Parathyroid adenoma (tissue), 2 donors: ENCODE results near the gene PCDH9.

Experiments used
- H2AFZ ChIP-seq: fragments of 300-600 bp; sonication (generic); one replicate; pipeline ENCODE4 v1.7.0; 2017; ENCODE audit warnings: antibody characterized with exemption, mild to moderate bottlenecking
- H3K27ac ChIP-seq: fragments of 300-600 bp; sonication (generic); one replicate; pipeline ENCODE4 v1.7.0; 2017
- H3K27me3 ChIP-seq: fragments of 300-600 bp; sonication (generic); one replicate; pipeline ENCODE4 v1.7.0; 2017; ENCODE audit warnings: low read length; ENCODE audit not compliant: control insufficient read depth, insufficient read depth
- H3K36me3 ChIP-seq: fragments of 300-600 bp; sonication (generic); one replicate; pipeline ENCODE4 v1.7.0; 2017; ENCODE audit warnings: low read length; ENCODE audit not compliant: control insufficient read depth, insufficient read depth
- H3K4me1 ChIP-seq: fragments of 300-600 bp; sonication (generic); one replicate; pipeline ENCODE4 v1.7.0; 2017; ENCODE audit warnings: control low read depth
- H3K4me2 ChIP-seq: fragments of 300-600 bp; sonication (generic); one replicate; pipeline ENCODE4 v1.7.0; 2017; ENCODE audit warnings: low read length
- H3K4me3 ChIP-seq: fragments of 300-600 bp; sonication (generic); one replicate; pipeline ENCODE4 v1.7.0; 2017; ENCODE audit warnings: low read depth, low read length
- H3K79me2 ChIP-seq: fragments of 300-600 bp; sonication (generic); one replicate; pipeline ENCODE4 v1.7.0; 2017; ENCODE audit warnings: control low read depth
- H3K9ac ChIP-seq: fragments of 300-600 bp; sonication (generic); one replicate; pipeline ENCODE4 v1.7.0; 2017; ENCODE audit warnings: mild to moderate bottlenecking
- H3K9me3 ChIP-seq: fragments of 300-600 bp; sonication (generic); one replicate; pipeline ENCODE4 v1.7.0; 2017; ENCODE audit warnings: low read length; ENCODE audit not compliant: control insufficient read depth
- CTCF ChIP-seq: fragments of 300-600 bp; sonication (generic); IDR thresholded peaks from one replicate; pipeline ENCODE4 v1.7.0; 2017; ENCODE audit warnings: antibody characterized with exemption, mild to moderate bottlenecking
- donor health status: primary hyperparathyroidism.

The PCDH9 gene

GRCh38 chr13:66560189-66560588 is 669.9 kb downstream of the PCDH9 start:
- Histone ChIP-seq H3K4me1 (no peaks in the 10 kb centered on the region), H3K79me2 (no peaks in the 10 kb centered on the region), H2AFZ (no peak overlapping the region), H3K4me3 (no peak overlapping the region), H3K36me3 (no peaks in the 10 kb centered on the region), H3K27me3 (no peaks in the 10 kb centered on the region), H3K27ac (no peak overlapping the region), H3K4me2 (no peak overlapping the region), H3K9me3 (no peaks in the 10 kb centered on the region), H3K9ac (no peak overlapping the region)
- TF ChIP-seq CTCF: no peak

DNA sequence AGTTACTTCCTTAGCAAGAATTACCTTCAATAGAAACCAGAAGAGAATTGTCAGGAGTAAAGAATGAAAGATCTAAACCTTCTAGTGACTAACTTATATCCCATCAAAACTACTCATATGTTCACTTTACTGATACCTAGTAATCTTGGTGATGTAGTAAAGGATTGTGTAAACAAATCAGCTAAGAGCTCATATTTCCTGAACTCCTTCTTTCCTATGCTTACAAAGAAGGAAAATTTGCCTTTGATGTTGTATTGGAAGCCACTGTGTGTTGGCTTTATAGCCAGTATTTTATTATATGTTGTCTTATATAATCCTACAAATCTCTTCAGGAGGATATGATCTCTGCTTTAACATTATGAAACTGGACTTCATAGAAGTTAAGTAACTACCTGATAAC is 671.0 kb downstream of the PCDH9 start:
- no peak overlapping the region for H2AFZ ChIP-seq
- no peak overlapping the region for H3K4me3 ChIP-seq
- TF ChIP-seq CTCF: no peak
- H3K9me3 ChIP-seq: no peaks in the 10 kb centered on the region
- H3K27ac ChIP-seq: no peak overlapping the region
- no peak overlapping the region for H3K9ac ChIP-seq
- H3K27me3 ChIP-seq: no peaks in the 10 kb centered on the region
- H3K4me1 ChIP-seq: no peaks in the 10 kb centered on the region
- H3K36me3 ChIP-seq: no peaks in the 10 kb centered on the region
- no peaks in the 10 kb centered on the region for H3K79me2 ChIP-seq
- no peak overlapping the region for H3K4me2 ChIP-seq

- H3K79me2 ChIP-seq: no peaks in the 10 kb centered on the region
Observed at GRCh38 chr13:66558506-66558905, 671.6 kb downstream of the PCDH9 start.

GRCh38 chr13:66557357-66557756 is 672.8 kb downstream of the PCDH9 start:
- no peak overlapping the region for H3K27ac ChIP-seq
- H3K9ac ChIP-seq: no peak overlapping the region
- no peaks in the 10 kb centered on the region for H3K79me2 ChIP-seq
- no peak overlapping the region for H2AFZ ChIP-seq
- no peaks in the 10 kb centered on the region for H3K36me3 ChIP-seq
- H3K4me3 ChIP-seq: no peak overlapping the region
- no peak for TF ChIP-seq CTCF
- H3K4me2 ChIP-seq: no peak overlapping the region
- no peaks in the 10 kb centered on the region for H3K27me3 ChIP-seq
- H3K9me3 ChIP-seq: no peaks in the 10 kb centered on the region
- no peaks in the 10 kb centered on the region for H3K4me1 ChIP-seq

More at GRCh38 chr13:66558506-66558905, 671.6 kb downstream of the PCDH9 start:
- H3K4me3 ChIP-seq: no peak overlapping the region
- no peaks in the 10 kb centered on the region for H3K4me1 ChIP-seq
- no peak overlapping the region for H3K27ac ChIP-seq
- no peaks in the 10 kb centered on the region for H3K27me3 ChIP-seq
- no peaks in the 10 kb centered on the region for H3K36me3 ChIP-seq
- H3K9me3 ChIP-seq: no peaks in the 10 kb centered on the region
- no peak overlapping the region for H3K4me2 ChIP-seq
- H2AFZ ChIP-seq: no peak overlapping the region
- no peak overlapping the region for H3K9ac ChIP-seq
- no peak for TF ChIP-seq CTCF

GRCh38 chr13:66556306-66556705 is 673.8 kb downstream of the PCDH9 start:
- H3K4me3 ChIP-seq: no peak overlapping the region
- H3K4me1 ChIP-seq: no peaks in the 10 kb centered on the region
- no peak overlapping the region for H3K27ac ChIP-seq
- no peaks in the 10 kb centered on the region for H3K9me3 ChIP-seq
- H3K9ac ChIP-seq: no peak overlapping the region
- H2AFZ ChIP-seq: no peak overlapping the region
- H3K79me2 ChIP-seq: no peaks in the 10 kb centered on the region
- H3K36me3 ChIP-seq: no peaks in the 10 kb centered on the region
- H3K27me3 ChIP-seq: no peaks in the 10 kb centered on the region
- no peak for TF ChIP-seq CTCF
- no peak overlapping the region for H3K4me2 ChIP-seq
